GM19025 (cell line): Measurements from ENCODE around the gene GASK1A.
"Not testable (repeated sequence)": the region's sequence is repeated elsewhere in the genome, so short reads cannot be mapped to it uniquely, and the experiment has no call there.

Experiments
- ATAC-seq: cut with Tn5 transposase; IDR thresholded peaks from one replicate; pipeline ENCODE4 v1.9.1; 2021; ENCODE audit warnings: mild to moderate bottlenecking, low read depth, moderate library complexity; ENCODE audit not compliant: unreplicated experiment

The GASK1A gene

DNA sequence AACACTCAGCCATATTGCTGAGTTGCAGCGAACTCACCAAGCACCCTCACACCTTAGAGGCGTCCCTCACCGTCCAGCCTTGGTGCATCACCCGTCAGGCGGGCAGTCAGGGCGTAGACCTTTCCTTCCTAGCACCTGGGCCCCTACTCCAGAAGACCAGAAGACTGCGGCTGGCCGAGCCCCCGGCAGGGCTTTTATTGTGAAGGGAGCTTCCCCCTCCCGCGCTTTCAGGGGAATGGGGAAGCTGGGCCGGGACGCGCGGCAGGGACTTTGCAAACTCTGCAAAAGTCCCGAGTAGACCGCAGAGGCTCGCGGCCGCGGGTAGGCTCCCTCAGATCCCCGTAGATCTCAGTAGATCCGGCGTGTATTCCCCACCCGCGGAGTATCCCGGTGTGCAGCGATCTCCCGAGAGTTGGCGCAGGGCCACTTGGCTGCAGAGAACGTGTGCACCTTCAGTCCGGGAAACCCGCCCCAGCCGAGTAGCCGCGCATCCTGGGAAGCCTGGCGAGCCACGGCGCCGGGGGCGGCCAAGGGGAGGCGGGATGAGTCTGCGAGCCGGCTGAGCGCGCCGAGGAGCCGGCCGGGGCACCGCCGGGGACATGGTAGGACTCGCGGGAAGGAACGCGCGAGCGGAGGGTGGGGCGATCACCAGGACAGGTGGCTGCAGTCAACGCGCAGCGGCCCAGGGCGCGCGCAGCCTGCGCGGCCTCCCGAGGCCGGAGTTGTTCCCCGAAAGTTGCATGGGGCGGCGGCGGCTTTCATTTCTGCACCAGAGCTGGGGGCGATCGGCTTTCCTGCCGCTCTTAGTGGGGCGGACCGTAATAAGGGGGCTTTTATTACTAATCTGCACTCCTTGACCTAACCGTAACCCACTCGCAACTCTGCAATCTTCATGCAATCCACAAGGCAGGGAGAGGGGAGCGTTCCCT, at the start of gene GASK1A:
GASK1A (plus strand) TSS at position 268 of the 929 bp plus-strand sequence; CDS start at position 600, 332 bp downstream.
- no peak for ATAC-seq

DNA sequence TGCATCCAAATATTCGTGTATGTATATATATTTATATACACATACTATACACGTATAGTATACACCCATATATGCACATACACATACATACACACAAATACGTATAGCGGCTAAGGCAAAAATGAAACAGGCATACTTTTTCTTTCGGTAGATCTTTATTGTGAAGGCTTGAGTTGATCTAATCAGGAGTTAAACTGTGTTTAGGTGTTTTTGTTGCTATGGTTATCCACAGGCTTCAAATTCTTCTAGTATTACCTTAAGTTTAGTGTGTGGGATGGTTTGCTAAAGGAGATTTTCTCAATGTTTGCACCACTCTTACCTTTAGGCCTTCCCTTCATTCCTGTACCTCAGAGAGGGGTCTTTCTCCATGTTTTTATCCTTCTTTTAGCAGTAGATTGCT, 45.0 kb upstream of the GASK1A start:
- ATAC-seq: no peak

DNA sequence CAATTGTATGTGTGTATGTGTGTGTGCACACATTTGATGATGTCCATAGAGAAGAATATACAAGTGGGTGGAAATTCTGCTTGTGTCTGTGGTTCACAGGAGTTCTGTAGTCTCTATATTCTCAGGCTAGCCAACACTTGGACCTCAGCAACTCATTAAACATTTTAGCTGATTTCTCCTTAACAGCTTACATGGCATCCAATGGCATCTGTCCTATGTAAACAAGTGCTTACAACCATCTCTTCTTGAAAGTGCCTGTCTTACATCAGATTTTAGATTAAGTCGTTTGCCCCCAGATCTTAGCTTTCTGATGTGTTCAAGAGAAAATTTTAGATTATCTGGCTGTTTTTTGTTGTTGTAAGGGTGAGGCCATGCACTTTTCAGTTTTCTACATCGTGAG, 44.2 kb upstream of the GASK1A start:
- no peak for ATAC-seq

DNA sequence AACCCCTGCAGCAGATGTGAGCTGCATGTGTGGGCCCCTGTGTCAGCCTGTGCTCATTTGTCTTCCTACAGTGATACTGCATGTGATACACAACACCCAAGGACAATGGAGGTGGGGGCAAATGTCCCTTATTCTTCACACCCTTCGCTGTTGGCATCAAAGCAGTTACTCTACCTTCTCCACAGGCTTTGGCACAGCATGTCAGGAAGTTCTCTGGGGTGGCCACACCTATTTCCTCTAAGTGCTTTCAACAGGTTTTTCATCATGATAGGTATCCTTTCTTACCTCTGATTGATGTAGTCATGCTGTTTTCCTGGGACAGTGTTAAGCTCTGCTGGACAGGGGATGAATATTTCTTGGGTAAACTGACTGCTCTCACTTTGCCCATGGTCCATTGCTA, 43.6 kb upstream of the GASK1A start:
- no peak for ATAC-seq

DNA sequence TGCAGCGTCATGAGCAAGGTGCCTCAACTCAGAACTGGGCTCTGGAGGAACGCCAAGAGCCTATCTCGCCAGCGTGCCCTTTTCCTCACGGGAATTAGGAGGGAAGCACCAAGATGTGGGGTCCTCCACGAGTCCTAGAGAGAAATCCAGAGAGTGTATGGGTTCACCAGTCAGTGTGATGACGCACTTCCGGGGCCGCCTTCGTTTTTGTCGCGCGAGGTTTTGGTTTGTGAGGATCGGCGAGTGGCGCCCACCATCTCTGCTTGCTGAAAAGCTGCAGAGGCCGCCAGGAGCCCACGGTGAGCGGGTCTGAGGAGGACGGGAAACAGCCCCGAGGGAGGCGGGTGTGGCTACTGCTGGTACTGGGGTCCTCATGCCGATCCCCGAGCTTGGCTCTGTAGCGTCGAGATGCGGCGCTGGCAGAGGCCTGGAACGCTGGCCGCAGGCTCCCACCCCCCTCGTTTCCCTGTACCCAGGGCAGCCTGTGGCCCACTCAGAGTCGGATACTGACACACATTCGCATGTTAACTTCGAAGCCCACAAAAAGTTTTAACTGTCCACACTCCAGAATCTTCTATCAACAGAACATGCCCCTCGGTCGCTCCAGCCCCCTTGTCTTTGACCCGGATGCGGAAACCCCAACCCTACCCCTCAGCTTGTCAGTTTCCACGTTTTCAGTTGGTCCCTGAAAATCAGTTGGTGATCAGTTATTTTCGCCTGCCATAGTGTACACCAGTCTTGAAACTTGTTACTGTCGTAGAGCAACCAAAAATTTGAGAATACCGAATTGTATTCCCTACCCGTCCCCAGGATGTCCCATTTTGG, 42.7 kb upstream of the GASK1A start:
- ATAC-seq: no peak

DNA sequence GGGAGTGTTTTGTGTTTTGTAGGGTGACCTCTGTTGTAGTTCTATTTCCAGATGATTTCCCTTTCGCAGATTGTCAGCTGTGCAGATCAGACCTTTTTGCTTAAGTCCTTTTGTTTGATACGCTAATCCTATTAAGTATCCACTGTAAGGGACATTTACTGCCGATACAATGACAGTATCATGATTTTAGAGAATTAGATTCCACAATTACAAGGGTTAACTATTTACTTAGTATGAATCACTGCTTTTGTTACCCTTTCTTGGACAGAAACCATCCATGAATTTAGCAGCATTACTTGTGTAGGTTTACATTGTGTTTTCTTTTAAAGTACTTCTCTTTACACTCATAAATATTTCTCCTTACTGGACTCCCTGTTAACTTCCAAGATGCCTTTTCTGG, 41.8 kb upstream of the GASK1A start:
- ATAC-seq: no peak

DNA sequence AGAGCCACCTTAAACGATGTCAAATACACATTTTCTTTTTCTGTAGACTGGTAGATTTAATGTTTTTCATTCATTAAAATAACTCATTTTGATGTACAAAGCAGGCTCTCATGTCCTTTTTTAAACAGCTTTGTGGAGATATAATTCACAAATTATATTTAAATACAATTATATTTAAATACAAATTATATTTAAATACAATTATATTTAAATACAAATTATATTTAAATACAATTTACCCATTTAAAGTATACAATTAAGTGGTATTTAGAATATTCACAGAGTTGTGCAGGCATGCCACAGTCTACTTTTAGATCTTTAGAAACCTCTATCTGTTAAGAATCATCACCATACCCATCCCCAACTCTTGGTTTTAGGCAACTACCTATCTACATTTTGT, 36.4 kb upstream of the GASK1A start:
- ATAC-seq: no peak

DNA sequence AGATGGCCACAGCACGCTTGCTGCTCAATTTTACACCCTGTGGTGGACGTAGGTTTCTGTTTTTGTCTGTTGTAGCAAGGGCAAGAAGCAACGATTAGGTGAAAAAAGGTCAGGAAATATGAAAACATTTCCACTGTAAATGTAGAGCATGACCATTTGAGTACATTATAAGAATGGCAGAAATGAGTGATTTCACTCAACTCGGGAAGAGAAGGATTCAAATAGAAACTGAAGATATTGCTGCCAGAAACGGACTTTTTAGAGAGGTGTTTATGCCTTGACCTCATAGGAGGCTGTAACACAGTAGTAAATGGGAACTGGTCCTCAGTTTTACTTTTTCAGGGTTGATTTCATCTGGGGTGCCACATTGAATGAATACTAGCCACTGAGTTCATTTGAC, 33.1 kb upstream of the GASK1A start:
- ATAC-seq: no peak

DNA sequence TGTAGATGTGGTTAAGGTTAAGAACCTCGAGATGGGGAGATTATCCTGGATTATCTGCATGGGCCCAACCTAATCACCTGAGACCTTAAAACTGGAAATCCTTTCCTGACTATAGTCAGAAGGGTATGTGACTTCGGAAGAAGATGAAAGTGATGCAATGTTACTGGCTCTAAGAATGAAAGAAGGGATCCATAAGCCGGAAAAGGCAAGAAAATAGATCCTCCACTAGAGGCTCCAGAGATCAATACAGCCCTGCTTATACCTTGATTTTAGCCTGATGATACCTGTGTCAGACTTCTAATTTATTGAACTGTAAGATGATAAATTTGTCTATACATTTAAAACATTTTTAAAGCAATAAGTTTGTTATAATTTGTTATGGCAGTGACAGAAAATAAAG, 21.5 kb upstream of the GASK1A start:
- ATAC-seq: no peak

DNA sequence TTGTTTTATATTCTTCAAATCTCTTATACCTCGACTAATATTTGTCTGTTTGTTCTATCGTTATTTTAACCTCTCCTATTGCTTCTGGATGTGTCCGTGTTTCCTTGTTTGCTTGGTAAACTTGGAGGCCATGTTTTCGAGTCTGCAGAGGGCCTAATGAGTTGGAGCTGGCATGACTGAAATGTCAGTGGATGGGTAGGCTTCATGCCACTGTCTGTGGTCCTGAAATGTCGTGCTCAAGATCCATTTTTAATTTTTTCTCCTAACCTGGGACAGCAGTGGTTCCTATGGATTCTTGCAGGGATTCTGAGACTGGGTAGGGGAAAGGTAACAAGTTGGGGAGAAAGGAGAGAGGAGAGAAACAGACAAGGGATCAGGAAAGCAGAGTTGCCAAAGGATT, 18.8 kb upstream of the GASK1A start:
- ATAC-seq: no peak

DNA sequence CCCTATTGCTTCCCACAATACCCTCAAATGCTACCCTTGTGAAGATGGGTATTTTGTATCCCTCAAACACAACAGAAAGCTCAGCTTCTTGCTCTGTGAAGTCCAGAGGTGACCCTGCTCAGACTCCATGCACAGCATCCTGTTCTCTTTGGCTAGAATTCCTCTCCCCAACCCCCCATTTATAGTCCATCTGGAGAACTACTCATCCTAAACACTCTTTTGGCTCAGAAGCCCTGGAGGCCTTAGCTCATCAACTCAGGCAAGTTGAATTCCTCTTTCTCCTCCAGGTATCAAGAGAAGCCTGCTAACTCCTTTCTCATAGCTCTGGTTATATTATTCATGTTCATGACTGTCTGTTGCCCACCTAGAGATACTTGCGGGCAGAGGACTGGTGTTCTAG, 18.3 kb upstream of the GASK1A start:
- no peak for ATAC-seq

DNA sequence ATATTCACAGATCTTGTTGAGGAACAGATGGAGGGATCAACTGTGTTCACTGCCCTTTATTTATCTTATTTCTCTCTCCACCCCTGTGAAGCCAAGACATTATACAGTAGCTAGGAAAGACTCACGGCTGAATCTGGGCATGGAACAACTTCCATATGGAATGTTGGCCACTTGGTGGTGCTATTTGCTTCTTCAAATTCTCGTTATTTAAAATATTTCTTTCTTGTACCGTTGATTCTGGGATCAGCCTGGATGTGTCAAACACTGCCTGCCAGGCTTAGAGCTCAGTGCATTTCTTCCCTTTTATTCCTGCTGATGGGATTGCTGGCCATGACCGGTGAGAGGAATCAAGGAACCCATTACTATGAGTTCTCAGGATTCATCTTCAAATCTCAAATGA, 17.5 kb upstream of the GASK1A start:
- ATAC-seq: no peak

DNA sequence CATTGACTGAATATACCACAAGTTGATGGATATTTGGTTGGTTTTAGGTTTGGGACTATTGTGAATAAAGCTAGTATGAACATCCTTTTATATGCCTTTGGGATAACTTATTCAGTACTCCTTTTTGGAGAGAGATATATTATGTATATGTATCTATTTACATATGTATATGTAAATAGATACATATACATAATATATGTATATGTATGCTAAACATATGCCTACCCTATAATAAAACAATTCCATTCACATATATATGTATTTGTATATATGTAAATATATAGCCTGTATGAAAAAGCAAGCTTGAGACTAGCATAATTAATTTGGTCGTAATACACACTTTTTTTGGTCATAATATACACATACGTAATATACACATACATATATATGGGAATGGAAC, 15.8 kb upstream of the GASK1A start:
- ATAC-seq: no peak

DNA sequence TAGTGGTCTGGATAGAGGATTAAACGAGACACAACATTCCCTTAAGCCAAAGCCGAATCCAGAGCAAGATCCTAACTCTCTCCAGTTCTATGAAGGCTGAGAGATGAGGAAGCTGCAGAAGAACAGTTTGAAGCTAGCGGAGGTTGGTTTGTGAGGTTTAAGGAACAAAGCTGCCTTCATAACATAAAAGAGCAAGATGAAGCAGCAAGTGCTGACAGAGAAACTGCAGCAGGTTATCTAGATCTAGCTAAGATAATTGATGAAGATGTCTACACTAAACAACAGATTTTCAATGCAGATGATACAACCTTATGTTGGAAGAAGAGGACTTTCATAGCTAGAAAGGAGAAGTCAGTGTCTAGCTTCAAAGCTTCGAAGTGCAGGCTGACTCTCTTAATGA, 14.8 kb upstream of the GASK1A start:
- no peak for ATAC-seq

DNA sequence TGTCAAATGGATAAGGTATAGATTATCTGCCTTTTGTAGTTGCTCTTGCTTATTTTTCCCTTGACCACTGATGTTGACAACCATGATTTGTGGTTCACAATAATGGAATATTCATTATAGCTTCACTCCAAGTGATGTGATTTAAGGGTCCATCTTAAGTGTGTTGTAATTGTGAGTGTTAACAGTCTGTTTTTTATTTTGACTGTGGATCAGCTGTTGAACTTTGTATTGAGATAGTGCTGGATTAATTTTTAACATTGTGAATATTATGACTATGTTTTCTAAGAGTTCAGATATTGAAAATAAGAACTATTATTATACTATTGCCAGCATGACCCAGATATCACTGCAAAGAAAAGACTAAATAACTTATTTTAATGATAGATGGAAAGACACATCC, 8.6 kb upstream of the GASK1A start:
- ATAC-seq: no peak

DNA sequence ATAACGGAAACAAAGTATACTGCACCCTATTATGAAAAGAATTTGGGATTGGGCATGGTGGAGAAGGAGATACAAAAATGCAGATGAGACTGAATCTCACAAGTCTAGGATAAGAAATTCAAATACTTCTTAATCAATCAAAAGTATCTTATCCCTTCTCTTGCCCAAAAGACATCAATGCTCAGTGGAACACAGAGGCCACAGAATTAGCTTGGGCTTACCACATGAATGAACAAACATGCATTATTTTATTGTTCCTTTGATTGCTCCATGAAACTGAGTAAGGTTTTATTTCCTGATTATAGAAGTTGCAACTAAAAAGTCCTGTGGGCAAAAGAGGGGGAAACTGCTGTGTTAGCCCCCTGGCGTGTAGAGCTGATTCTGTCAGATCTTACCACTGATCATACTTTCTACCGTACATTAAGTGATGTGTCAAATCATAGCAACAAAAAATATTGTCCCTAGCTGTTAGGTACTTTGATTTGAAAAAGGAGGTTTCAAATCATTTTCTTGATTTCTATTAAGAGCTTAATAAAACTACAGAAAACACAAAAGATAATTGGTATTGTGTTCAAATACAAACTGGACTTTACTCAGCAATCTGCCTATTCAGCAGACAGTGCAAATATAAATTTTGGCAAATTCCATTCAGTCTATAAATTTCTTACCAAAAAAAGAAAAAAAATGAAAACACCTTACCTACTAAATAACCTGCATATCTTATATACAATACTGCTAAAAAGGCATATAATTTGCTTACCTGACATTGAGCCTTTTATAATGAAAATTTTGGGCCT, 7.9 kb upstream of the GASK1A start:
- ATAC-seq: no peak

DNA sequence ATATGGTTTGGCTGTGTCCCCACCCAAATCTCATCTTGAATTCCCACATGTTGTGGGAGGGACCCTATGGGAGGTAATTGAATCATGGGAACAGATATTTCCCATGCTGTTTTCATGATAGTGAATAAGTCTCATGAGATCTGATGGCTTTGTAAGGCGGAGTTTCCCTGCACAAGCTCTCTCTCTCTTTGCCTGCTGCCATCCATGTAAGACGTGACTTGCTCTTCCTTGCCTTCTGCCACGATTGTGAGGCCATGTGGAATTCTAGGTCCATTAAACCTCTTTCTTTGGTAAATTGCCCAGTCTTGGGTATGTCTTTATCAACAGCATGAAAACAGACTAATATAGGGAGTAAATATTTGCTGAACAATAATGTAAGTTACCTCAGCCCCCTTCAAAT, 4.2 kb upstream of the GASK1A start:
- ATAC-seq: not testable (repeated sequence)

DNA sequence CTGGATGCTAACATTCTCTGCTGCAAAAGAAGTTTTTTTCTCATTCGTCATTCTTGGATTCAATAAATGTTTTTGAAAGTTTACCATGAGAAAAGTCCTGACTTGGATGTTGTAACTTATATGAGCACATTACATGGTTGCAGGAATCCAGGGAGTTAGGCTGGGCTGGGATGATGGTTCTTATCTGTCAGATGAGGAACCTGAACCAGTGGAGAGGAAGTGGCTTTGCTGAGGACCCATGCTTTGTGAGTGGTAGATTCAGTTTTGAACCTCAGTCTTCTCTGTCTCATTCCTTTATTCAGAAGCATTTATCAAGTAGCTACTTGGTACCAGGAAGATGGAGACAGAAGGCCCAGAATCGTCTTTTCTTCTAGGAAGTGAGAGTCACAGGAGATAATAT, 3.7 kb upstream of the GASK1A start:
- no peak for ATAC-seq

DNA sequence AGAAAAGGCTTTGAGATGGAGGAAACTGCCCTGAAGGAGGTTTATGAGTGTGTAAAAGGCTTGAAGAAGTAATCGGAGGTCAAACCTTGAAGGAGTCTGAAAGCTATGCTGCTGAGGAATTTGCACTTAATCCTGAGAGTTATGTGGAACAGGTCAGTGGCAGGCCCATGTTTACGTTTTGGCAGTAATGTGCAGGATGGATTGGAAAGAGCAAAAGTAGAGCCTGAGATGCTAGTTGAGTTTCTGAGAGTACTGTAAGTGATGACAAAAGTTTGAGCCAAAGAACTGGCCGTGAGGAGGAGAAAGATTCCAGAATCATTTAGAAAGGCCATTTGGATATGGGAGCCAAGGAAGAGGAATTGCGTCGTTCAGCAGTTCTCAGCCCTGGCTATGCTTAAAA, 3.2 kb upstream of the GASK1A start:
- no peak for ATAC-seq

DNA sequence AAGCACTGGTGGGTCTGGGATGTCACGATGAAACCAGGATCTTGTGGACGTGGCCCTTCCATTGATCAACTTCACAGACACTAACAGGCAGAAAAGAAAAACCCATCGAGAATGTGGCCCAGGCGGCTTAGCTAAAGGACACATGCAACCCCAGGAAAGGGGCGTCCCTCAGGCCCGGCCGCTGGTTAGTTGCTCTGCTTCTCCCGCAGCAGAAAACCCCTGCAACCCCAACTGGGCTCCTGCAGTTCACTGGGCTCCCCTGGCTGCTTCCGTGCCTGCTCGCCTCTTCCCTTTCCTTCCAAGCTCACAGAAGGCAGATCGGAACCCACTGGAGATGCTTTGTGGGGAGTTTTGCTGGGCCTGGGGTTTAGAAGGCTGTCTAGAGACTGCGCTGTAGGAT, 1.1 kb downstream of the GASK1A start:
- no peak for ATAC-seq

DNA sequence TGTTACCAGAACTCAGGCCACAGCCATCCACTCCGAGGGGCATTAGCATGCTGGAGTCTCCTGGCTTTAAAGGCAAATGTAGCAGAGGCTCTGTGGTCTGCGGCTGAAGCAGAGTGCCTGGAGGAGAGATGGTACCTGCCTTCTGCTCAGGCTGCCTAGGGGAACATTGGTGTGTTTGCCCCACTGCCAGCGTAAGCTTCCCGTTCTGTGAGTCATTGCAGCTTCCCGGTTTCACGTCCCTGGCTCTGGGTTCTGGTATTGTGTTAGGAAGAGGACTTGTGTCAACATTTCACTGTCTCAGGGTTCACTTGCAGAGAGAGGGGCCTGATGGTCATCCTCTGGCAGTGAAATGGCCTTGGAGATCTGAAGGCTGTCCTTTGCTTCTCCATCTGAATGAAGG, 1.8 kb downstream of the GASK1A start:
- no peak for ATAC-seq
